HL-60 (cell line): Measurements from ENCODE around the gene FRK.
A peak's percentile ranks its signal among the peaks of the same experiment; 100 is the strongest.
"Not testable (repeated sequence)": the region's sequence is repeated elsewhere in the genome, so short reads cannot be mapped to it uniquely, and the experiment has no call there.

Experiments used
- DNase-seq, 2 experiments: peaks; one replicate each; pipeline ENCODE4 v3.0.0-alpha.2; 2010 to 2020; ENCODE audit warnings: low read depth in 1 of 2, low spot score in 1 of 2
- H3K27ac ChIP-seq: fragments of 250-450 bp; sonication (Bioruptor Pico); replicated peaks from 2 replicates; pipeline ENCODE4 v1.5.1; 2020; ENCODE audit warnings: mild to moderate bottlenecking, moderate library complexity
- H3K27me3 ChIP-seq: fragments of 250-450 bp; sonication (Bioruptor Pico); 2 replicates; pipeline ENCODE4 v1.5.1; 2021; ENCODE audit warnings: mild to moderate bottlenecking, moderate library complexity; ENCODE audit not compliant: insufficient read depth, poor library complexity, severe bottlenecking
- H3K4me3 ChIP-seq: replicated peaks from 2 replicates; pipeline ENCODE4 v1.5.1; 2011; ENCODE audit warnings: mild to moderate bottlenecking, control low read depth, low read length; ENCODE audit not compliant: insufficient read depth
- CTCF ChIP-seq: IDR thresholded peaks from one replicate; pipeline ENCODE4 v1.5.1; 2011; ENCODE audit warnings: low read length, control low read depth, inconsistent platforms; ENCODE audit not compliant: insufficient read depth
- GABPA ChIP-seq: IDR thresholded peaks from 2 replicates; pipeline ENCODE4 v1.6.1; 2012; ENCODE audit warnings: low read depth
- POLR2AphosphoS5 ChIP-seq: IDR thresholded peaks from 2 replicates; pipeline ENCODE4 v1.6.1; 2012; ENCODE audit warnings: low read depth
- REST ChIP-seq: IDR thresholded peaks from 2 replicates; pipeline ENCODE4 v1.6.1; 2012; ENCODE audit warnings: low read depth; ENCODE audit not compliant: insufficient replicate concordance
- SPI1 ChIP-seq: IDR thresholded peaks from 2 replicates; pipeline ENCODE4 v1.6.1; 2012; ENCODE audit warnings: low read depth, mild to moderate bottlenecking, borderline replicate concordance

FRK gene

GRCh38 chr6:115932481-115932880 is 128.2 kb downstream of the FRK start:
- no peaks in the 10 kb centered on the region for H3K27me3 ChIP-seq
- TF ChIP-seq GABPA: no peak
- no peak for DNase-seq
- no peak overlapping the region for H3K27ac ChIP-seq
- no peak overlapping the region for H3K4me3 ChIP-seq

GRCh38 chr6:115928000-115928399 is 132.7 kb downstream of the FRK start:
- H3K27ac ChIP-seq, H3K27me3 ChIP-seq, H3K4me3 ChIP-seq, DNase-seq: not testable (repeated sequence)

GRCh38 chr6:115922971-115923370 is 137.7 kb downstream of the FRK start:
- TF ChIP-seq POLR2AphosphoS5: no peak
- no peak for TF ChIP-seq GABPA
- no peak for TF ChIP-seq SPI1
- TF ChIP-seq REST: no peak
- TF ChIP-seq CTCF: no peak
- Histone ChIP-seq H3K27ac (no peak overlapping the region), H3K27me3 (no peaks in the 10 kb centered on the region), H3K4me3 (no peak overlapping the region)
- no peak for DNase-seq

- Histone ChIP-seq H3K27me3 (no peaks in the 10 kb centered on the region), H3K4me3 (no peak overlapping the region)
These were observed 146.6 kb downstream of the FRK start for GRCh38 chr6:115914098-115914497.

More at GRCh38 chr6:115914098-115914497, 146.6 kb downstream of the FRK start:
- H3K27ac ChIP-seq: no peak overlapping the region
- TF ChIP-seq GABPA: no peak
- TF ChIP-seq POLR2AphosphoS5: no peak
- TF ChIP-seq SPI1: no peak
- no peak for TF ChIP-seq REST
- TF ChIP-seq CTCF: no peak
- DNase-seq: peak; percentile 11 to 58
